HCT116 (cell line): Measurements from ENCODE around the gene E2F1.

Experiments used
- CTCF ChIP-seq, 3 experiments: fragments of 200-600 bp in 1 of 3; sonication (generic) in 1 of 3; IDR thresholded peaks in 2 of 3; conservative IDR thresholded peaks in 1 of 3; 2 replicates each; pipeline ENCODE4 v1.5.1; 2012 to 2017; ENCODE audit warnings: low read depth in 2 of 3, low read length in 2 of 3, antibody characterized with exemption in 1 of 3, borderline replicate concordance in 1 of 3, control low read depth in 1 of 3, mild to moderate bottlenecking in 1 of 3, mixed read lengths in 1 of 3, mixed run types in 1 of 3, moderate library complexity in 1 of 3; ENCODE audit not compliant: insufficient read depth in 1 of 3
- EZH2 ChIP-seq: fragments of 200-600 bp; sonication (generic); IDR thresholded peaks from 2 replicates; pipeline ENCODE4 v1.6.1; 2017; ENCODE audit warnings: antibody characterized with exemption, mixed run types
- YY1 ChIP-seq: IDR thresholded peaks from 2 replicates; pipeline ENCODE4 v1.6.1; 2011; ENCODE audit warnings: low read length, low read depth, moderate library complexity, mild to moderate bottlenecking; ENCODE audit not compliant: insufficient replicate concordance; ENCODE audit errors: extremely low read depth
- ZNF274 ChIP-seq: fragments of 200-500 bp; sonication (Bioruptor generic); IDR thresholded peaks from 2 replicates; pipeline ENCODE4 v1.6.1; 2014; ENCODE audit warnings: mild to moderate bottlenecking, low read depth, low read length, inconsistent platforms

GRCh38 chr20:33630507-33630906 is 55.7 kb downstream of the E2F1 start:
- TF ChIP-seq CTCF (IDR thresholded peaks at IDR 0.05 in 2 of 3, conservative IDR thresholded peaks at IDR 0.05 in 1 of 3; ENCODE audit: borderline replicate concordance in 1 of 3, insufficient read depth in 1 of 3, low read depth in 2 of 3, low read length in 2 of 3) (no peak), ZNF274 (no peak), YY1 (no peak), EZH2 (no peak)
